GM23338 (cell line): Measurements from ENCODE around the gene RAD51C. TPM values are rescaled to one million over a fixed set of nuclear protein-coding genes. Genes with fewer than 3 reads are reported as not detected.

Experiments
- ATAC-seq: fragments of 200-7000 bp; cut with Tn5 transposase; 3 replicates; pipeline ENCODE4 v1.9.1; 2020
- DNase-seq: peaks from one replicate; pipeline ENCODE4 v3.0.0-alpha.2; 2015; ENCODE audit warnings: low spot score
- H2AFZ ChIP-seq: fragments of 200-600 bp; sonication (generic); 2 replicates; pipeline ENCODE4 v1.8.0; 2016; ENCODE audit warnings: antibody characterized with exemption, mild to moderate bottlenecking, moderate library complexity
- H3F3A ChIP-seq: fragments of 200-600 bp; sonication (generic); replicated peaks from 2 replicates; pipeline ENCODE4 v1.8.0; 2017; ENCODE audit warnings: antibody characterized with exemption, mixed run types, low read depth
- H3K27ac ChIP-seq: fragments of 200-600 bp; sonication (generic); 2 replicates; pipeline ENCODE4 v1.6.1; 2016; ENCODE audit warnings: low read depth
- H3K27me3 ChIP-seq: fragments of 200-600 bp; sonication (generic); 2 replicates; pipeline ENCODE4 v1.8.0; 2016; ENCODE audit warnings: mild to moderate bottlenecking, mixed run types, moderate library complexity; ENCODE audit not compliant: insufficient read depth
- H3K36me3 ChIP-seq: fragments of 200-600 bp; sonication (generic); 2 replicates; pipeline ENCODE4 v1.8.0; 2016; ENCODE audit warnings: mild to moderate bottlenecking; ENCODE audit not compliant: insufficient read depth
- H3K4me1 ChIP-seq: fragments of 200-600 bp; sonication (generic); 2 replicates; pipeline ENCODE4 v1.8.0; 2016; ENCODE audit warnings: mild to moderate bottlenecking, moderate library complexity; ENCODE audit not compliant: insufficient read depth
- H3K4me2 ChIP-seq: fragments of 200-600 bp; sonication (generic); 2 replicates; pipeline ENCODE4 v1.7.1; 2017; ENCODE audit warnings: mixed run types
- H3K4me3 ChIP-seq: fragments of 200-600 bp; sonication (generic); 2 replicates; pipeline ENCODE4 v1.6.1; 2016; ENCODE audit warnings: mixed run types
- H3K79me2 ChIP-seq: fragments of 200-600 bp; sonication (generic); replicated peaks from 2 replicates; pipeline ENCODE4 v1.8.0; 2017; ENCODE audit warnings: mild to moderate bottlenecking; ENCODE audit not compliant: insufficient read depth
- H3K9me2 ChIP-seq: fragments of 200-600 bp; sonication (generic); 2 replicates; pipeline ENCODE4 v1.8.0; 2017; ENCODE audit not compliant: insufficient read depth
- H4K20me1 ChIP-seq: fragments of 200-600 bp; sonication (generic); replicated peaks from 2 replicates; pipeline ENCODE4 v1.8.0; 2017; ENCODE audit warnings: mild to moderate bottlenecking; ENCODE audit not compliant: insufficient read depth
- H3K27ac Mint-ChIP-seq: 2 replicates; pipeline ENCODE4 v1.8.0; 2020; ENCODE audit warnings: inconsistent platforms, mild to moderate bottlenecking, moderate library complexity, mixed read lengths
- H3K27me3 Mint-ChIP-seq: 3 replicates; pipeline ENCODE4 v1.8.0; 2022; ENCODE audit warnings: low read depth, mild to moderate bottlenecking, moderate library complexity, mixed read lengths, inconsistent platforms; ENCODE audit not compliant: insufficient read depth, poor library complexity
- H3K36me3 Mint-ChIP-seq: 3 replicates; pipeline ENCODE4 v1.8.0; 2021; ENCODE audit warnings: low read depth, mild to moderate bottlenecking, inconsistent platforms, moderate library complexity, mixed read lengths
- H3K4me1 Mint-ChIP-seq: 3 replicates; pipeline ENCODE4 v1.8.0; 2020; ENCODE audit warnings: mild to moderate bottlenecking, inconsistent platforms, mixed read lengths
- H3K4me3 Mint-ChIP-seq: 3 replicates; pipeline ENCODE4 v1.8.0; 2021; ENCODE audit warnings: moderate library complexity, mild to moderate bottlenecking, inconsistent platforms, mixed read lengths
- H3K9me3 Mint-ChIP-seq: 3 replicates; pipeline ENCODE4 v1.8.0; 2020; ENCODE audit warnings: moderate library complexity, mild to moderate bottlenecking, inconsistent platforms, mixed read lengths
- CREB1 ChIP-seq: fragments of 250-450 bp; sonication (Bioruptor Pico); IDR thresholded peaks from 2 replicates; pipeline ENCODE4 v1.5.0; 2020; ENCODE audit warnings: low read depth, mild to moderate bottlenecking, moderate library complexity
- EZH2 ChIP-seq: fragments of 200-600 bp; sonication (generic); IDR thresholded peaks from one replicate; pipeline ENCODE4 v1.8.0; 2017; ENCODE audit warnings: antibody characterized with exemption, mild to moderate bottlenecking, low read depth; ENCODE audit not compliant: unreplicated experiment
- EZH2phosphoT487 ChIP-seq: fragments of 200-600 bp; sonication (generic); IDR thresholded peaks from one replicate; pipeline ENCODE4 v1.8.1; 2018; ENCODE audit warnings: antibody characterized with exemption; ENCODE audit not compliant: unreplicated experiment
- JUNB ChIP-seq: IDR thresholded peaks from one replicate; pipeline ENCODE4 v1.6.1; 2016; ENCODE audit warnings: antibody characterized with exemption; ENCODE audit not compliant: unreplicated experiment
- NANOG ChIP-seq: IDR thresholded peaks from 2 replicates; pipeline ENCODE4 v1.6.1; 2016; ENCODE audit warnings: antibody characterized with exemption, borderline replicate concordance
- POLR2AphosphoS5 ChIP-seq: IDR thresholded peaks from 2 replicates; pipeline ENCODE4 v1.6.1; 2016; ENCODE audit warnings: antibody characterized with exemption, low read depth
- STAT1 ChIP-seq: IDR thresholded peaks from one replicate; pipeline ENCODE4 v1.6.1; 2016; ENCODE audit warnings: antibody characterized with exemption; ENCODE audit not compliant: unreplicated experiment
- ZNF114 ChIP-seq: fragments of 250-450 bp; sonication (Bioruptor Pico); IDR thresholded peaks from 2 replicates; pipeline ENCODE4 v1.5.0; 2020; ENCODE audit warnings: mild to moderate bottlenecking, moderate library complexity
- ZNF331 ChIP-seq: fragments of 250-450 bp; sonication (Bioruptor Pico); IDR thresholded peaks from 2 replicates; pipeline ENCODE4 v1.5.0; 2020; ENCODE audit warnings: low read depth, mild to moderate bottlenecking, moderate library complexity
- polyA plus RNA-seq: library from polyadenylated mRNA; unstranded; fragments of >200 nt; fragmentation: Nextera tagmentation; extraction: Ambion mirVana; gene quantifications from 2 replicates; pipeline ENCODE4 v1.2.1, GENCODE V29; 2016
- total RNA-seq: library from RNA; depleted of rRNA; stranded (reverse); fragments of >200 nt; shearing (Covaris generic); gene quantifications from 2 replicates; pipeline ENCODE4 v1.2.3, GENCODE V29; 2014
- TF ChIP-seq, protein P1 (sequence below): IDR thresholded peaks from 2 replicates; pipeline ENCODE4 v1.6.1; 2016; ENCODE audit warnings: antibody characterized with exemption
- TF ChIP-seq, protein P2 (sequence below): IDR thresholded peaks from one replicate; pipeline ENCODE4 v1.6.1; 2018; ENCODE audit warnings: antibody characterized with exemption; ENCODE audit not compliant: unreplicated experiment
- TF ChIP-seq, protein P3 (sequence below), 2 experiments: fragments of 200-600 bp in 1 of 2; sonication (generic) in 1 of 2; conservative IDR thresholded peaks; 2 replicates each; pipeline versions ENCODE4 v1.5.1 to v1.6.1; 2016 to 2017; ENCODE audit warnings: antibody characterized with exemption in 2 of 2, low read depth in 2 of 2, mild to moderate bottlenecking in 2 of 2, moderate library complexity in 1 of 2
- TF ChIP-seq, protein P4 (sequence below): fragments of 250-450 bp; sonication (Bioruptor Pico); IDR thresholded peaks from 2 replicates; pipeline ENCODE4 v1.5.0; 2020; ENCODE audit warnings: mild to moderate bottlenecking, moderate library complexity

Gene RAD51C
- total and polyA plus RNA-seq, 2 experiments from 2014 or later = 9.3 to 33.6 TPM

DNA sequence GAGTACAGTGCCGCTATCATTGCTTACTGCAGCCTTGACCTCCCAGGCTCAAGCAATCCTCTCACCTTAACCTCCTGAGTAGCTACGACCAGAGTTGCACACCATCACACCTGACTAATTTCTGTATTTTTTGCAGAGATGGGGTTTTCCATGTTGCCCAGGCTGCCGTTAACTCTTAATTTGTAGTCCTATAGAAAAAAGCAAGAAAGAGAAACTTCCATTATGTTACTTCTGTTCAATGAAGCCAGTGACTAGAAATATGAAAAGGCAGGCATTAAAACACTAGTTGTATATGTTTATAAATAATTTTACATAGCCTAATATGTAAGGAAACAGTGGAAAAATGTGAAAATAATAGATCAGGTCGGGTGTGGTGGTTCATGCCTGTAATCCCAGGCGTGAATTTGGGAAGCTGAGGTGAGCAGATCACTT is 9.7 kb downstream of the RAD51C start:
- ATAC-seq (no peak), DNase-seq (no peak)
- Histone ChIP-seq H2AFZ (no peak overlapping the region), H3K4me1 (no peaks in the 10 kb centered on the region), H3K9me2 (no peaks in the 10 kb centered on the region), H3K4me3 (no peak overlapping the region), H3F3A (no peaks in the 10 kb centered on the region), H3K36me3 (no peaks in the 10 kb centered on the region), H3K27ac (no peak overlapping the region), H4K20me1 (no peaks in the 10 kb centered on the region), H3K4me2 (no peak overlapping the region), H3K79me2 (no peaks in the 10 kb centered on the region), H3K27me3 (no peaks in the 10 kb centered on the region)
- no peaks in the 10 kb centered on the region for H3K27me3 Mint-ChIP-seq
- H3K36me3 Mint-ChIP-seq = peaks cover 10% of the 10 kb centered on the region; the same call in 2 of the 3 replicates
- no peaks in the 10 kb centered on the region for H3K9me3 Mint-ChIP-seq
- H3K4me1 Mint-ChIP-seq = no peaks in the 10 kb centered on the region
- no peak for TF ChIP-seq POLR2AphosphoS5
- TF ChIP-seq ZNF331 (CRISPR knock-in tag) = no peak
- TF ChIP-seq, protein P1, sequence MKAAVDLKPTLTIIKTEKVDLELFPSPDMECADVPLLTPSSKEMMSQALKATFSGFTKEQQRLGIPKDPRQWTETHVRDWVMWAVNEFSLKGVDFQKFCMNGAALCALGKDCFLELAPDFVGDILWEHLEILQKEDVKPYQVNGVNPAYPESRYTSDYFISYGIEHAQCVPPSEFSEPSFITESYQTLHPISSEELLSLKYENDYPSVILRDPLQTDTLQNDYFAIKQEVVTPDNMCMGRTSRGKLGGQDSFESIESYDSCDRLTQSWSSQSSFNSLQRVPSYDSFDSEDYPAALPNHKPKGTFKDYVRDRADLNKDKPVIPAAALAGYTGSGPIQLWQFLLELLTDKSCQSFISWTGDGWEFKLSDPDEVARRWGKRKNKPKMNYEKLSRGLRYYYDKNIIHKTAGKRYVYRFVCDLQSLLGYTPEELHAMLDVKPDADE = no peak
- no peak for TF ChIP-seq STAT1
- TF ChIP-seq, protein P2, sequence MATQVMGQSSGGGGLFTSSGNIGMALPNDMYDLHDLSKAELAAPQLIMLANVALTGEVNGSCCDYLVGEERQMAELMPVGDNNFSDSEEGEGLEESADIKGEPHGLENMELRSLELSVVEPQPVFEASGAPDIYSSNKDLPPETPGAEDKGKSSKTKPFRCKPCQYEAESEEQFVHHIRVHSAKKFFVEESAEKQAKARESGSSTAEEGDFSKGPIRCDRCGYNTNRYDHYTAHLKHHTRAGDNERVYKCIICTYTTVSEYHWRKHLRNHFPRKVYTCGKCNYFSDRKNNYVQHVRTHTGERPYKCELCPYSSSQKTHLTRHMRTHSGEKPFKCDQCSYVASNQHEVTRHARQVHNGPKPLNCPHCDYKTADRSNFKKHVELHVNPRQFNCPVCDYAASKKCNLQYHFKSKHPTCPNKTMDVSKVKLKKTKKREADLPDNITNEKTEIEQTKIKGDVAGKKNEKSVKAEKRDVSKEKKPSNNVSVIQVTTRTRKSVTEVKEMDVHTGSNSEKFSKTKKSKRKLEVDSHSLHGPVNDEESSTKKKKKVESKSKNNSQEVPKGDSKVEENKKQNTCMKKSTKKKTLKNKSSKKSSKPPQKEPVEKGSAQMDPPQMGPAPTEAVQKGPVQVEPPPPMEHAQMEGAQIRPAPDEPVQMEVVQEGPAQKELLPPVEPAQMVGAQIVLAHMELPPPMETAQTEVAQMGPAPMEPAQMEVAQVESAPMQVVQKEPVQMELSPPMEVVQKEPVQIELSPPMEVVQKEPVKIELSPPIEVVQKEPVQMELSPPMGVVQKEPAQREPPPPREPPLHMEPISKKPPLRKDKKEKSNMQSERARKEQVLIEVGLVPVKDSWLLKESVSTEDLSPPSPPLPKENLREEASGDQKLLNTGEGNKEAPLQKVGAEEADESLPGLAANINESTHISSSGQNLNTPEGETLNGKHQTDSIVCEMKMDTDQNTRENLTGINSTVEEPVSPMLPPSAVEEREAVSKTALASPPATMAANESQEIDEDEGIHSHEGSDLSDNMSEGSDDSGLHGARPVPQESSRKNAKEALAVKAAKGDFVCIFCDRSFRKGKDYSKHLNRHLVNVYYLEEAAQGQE = no peak
- TF ChIP-seq EZH2phosphoT487 = no peak
- TF ChIP-seq, protein P3, sequence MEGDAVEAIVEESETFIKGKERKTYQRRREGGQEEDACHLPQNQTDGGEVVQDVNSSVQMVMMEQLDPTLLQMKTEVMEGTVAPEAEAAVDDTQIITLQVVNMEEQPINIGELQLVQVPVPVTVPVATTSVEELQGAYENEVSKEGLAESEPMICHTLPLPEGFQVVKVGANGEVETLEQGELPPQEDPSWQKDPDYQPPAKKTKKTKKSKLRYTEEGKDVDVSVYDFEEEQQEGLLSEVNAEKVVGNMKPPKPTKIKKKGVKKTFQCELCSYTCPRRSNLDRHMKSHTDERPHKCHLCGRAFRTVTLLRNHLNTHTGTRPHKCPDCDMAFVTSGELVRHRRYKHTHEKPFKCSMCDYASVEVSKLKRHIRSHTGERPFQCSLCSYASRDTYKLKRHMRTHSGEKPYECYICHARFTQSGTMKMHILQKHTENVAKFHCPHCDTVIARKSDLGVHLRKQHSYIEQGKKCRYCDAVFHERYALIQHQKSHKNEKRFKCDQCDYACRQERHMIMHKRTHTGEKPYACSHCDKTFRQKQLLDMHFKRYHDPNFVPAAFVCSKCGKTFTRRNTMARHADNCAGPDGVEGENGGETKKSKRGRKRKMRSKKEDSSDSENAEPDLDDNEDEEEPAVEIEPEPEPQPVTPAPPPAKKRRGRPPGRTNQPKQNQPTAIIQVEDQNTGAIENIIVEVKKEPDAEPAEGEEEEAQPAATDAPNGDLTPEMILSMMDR (conservative IDR thresholded peaks at IDR 0.05; ENCODE audit: low read depth in 2 of 2) = no peak
- TF ChIP-seq NANOG = no peak
- TF ChIP-seq, protein P4, sequence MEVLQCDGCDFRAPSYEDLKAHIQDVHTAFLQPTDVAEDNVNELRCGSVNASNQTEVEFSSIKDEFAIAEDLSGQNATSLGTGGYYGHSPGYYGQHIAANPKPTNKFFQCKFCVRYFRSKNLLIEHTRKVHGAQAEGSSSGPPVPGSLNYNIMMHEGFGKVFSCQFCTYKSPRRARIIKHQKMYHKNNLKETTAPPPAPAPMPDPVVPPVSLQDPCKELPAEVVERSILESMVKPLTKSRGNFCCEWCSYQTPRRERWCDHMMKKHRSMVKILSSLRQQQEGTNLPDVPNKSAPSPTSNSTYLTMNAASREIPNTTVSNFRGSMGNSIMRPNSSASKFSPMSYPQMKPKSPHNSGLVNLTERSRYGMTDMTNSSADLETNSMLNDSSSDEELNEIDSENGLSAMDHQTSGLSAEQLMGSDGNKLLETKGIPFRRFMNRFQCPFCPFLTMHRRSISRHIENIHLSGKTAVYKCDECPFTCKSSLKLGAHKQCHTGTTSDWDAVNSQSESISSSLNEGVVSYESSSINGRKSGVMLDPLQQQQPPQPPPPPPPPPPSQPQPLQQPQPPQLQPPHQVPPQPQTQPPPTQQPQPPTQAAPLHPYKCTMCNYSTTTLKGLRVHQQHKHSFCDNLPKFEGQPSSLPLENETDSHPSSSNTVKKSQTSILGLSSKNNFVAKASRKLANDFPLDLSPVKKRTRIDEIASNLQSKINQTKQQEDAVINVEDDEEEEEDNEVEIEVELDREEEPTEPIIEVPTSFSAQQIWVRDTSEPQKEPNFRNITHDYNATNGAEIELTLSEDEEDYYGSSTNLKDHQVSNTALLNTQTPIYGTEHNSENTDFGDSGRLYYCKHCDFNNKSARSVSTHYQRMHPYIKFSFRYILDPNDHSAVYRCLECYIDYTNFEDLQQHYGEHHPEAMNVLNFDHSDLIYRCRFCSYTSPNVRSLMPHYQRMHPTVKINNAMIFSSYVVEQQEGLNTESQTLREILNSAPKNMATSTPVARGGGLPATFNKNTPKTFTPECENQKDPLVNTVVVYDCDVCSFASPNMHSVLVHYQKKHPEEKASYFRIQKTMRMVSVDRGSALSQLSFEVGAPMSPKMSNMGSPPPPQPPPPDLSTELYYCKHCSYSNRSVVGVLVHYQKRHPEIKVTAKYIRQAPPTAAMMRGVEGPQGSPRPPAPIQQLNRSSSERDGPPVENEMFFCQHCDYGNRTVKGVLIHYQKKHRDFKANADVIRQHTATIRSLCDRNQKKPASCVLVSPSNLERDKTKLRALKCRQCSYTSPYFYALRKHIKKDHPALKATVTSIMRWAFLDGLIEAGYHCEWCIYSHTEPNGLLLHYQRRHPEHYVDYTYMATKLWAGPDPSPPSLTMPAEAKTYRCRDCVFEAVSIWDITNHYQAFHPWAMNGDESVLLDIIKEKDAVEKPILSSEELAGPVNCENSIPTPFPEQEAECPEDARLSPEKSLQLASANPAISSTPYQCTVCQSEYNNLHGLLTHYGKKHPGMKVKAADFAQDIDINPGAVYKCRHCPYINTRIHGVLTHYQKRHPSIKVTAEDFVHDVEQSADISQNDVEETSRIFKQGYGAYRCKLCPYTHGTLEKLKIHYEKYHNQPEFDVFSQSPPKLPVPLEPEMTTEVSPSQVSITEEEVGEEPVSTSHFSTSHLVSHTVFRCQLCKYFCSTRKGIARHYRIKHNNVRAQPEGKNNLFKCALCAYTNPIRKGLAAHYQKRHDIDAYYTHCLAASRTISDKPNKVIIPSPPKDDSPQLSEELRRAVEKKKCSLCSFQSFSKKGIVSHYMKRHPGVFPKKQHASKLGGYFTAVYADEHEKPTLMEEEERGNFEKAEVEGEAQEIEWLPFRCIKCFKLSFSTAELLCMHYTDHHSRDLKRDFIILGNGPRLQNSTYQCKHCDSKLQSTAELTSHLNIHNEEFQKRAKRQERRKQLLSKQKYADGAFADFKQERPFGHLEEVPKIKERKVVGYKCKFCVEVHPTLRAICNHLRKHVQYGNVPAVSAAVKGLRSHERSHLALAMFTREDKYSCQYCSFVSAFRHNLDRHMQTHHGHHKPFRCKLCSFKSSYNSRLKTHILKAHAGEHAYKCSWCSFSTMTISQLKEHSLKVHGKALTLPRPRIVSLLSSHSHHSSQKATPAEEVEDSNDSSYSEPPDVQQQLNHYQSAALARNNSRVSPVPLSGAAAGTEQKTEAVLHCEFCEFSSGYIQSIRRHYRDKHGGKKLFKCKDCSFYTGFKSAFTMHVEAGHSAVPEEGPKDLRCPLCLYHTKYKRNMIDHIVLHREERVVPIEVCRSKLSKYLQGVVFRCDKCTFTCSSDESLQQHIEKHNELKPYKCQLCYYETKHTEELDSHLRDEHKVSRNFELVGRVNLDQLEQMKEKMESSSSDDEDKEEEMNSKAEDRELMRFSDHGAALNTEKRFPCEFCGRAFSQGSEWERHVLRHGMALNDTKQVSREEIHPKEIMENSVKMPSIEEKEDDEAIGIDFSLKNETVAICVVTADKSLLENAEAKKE = no peak
- TF ChIP-seq CREB1 (CRISPR knock-in tag) = no peak
- no peak for TF ChIP-seq ZNF114 (CRISPR knock-in tag)
- TF ChIP-seq EZH2 = no peak
- TF ChIP-seq JUNB = no peak
- no peak overlapping the region for H3K27ac Mint-ChIP-seq
- H3K4me3 Mint-ChIP-seq = no peak overlapping the region
